Stomach (tissue), 9 donors: ENCODE data around the gene ROBO1. TPM values are rescaled to one million over a fixed set of nuclear protein-coding genes. Genes with fewer than 3 reads are reported as not detected.
"Not testable (repeated sequence)": the region's sequence is repeated elsewhere in the genome, so short reads cannot be mapped to it uniquely, and the experiment has no call there.

Experiments used
- DNase-seq, 2 donors: peaks; one replicate each; pipeline versions ENCODE4 v3.0.0 to v3.0.0-alpha.2; 2013 to 2019
- H3K27ac ChIP-seq, 5 donors: fragments of 200-600 bp in 4 of 5; sonication (generic) in 4 of 5; one replicate each; pipeline ENCODE4 v1.5.1; 2013 to 2019; ENCODE audit warnings: mild to moderate bottlenecking in 1 of 5, moderate library complexity in 1 of 5
- H3K27me3 ChIP-seq, 3 donors: fragments of 200-600 bp; sonication (generic); one replicate each; pipeline ENCODE4 v1.5.1; 2017 to 2019; ENCODE audit warnings: mixed run types in 1 of 3
- H3K36me3 ChIP-seq, 4 donors: fragments of 200-600 bp; sonication (generic); 1 replicate in 3 of 4; 2 replicates in 1 of 4; pipeline ENCODE4 v1.5.1; 2016 to 2019
- H3K4me1 ChIP-seq, 4 donors: fragments of 200-600 bp; sonication (generic); one replicate each; pipeline ENCODE4 v1.5.1; 2016 to 2019
- H3K4me3 ChIP-seq, 4 donors: fragments of 200-600 bp; sonication (generic) in 3 of 4; one replicate each; pipeline ENCODE4 v1.5.1; 2016 to 2019; ENCODE audit warnings: mild to moderate bottlenecking in 1 of 4
- H3K9me3 ChIP-seq, 4 donors: fragments of 200-600 bp; sonication (generic); one replicate each; pipeline ENCODE4 v1.5.1; 2016 to 2019
- CTCF ChIP-seq, 7 experiments: fragments of 450-650 bp in 4 of 7; fragments of 200-600 bp in 3 of 7; sonication (generic) in 3 of 7; IDR thresholded peaks; one replicate each; pipeline ENCODE4 v1.5.1; 2016 to 2019; ENCODE audit warnings: antibody characterized with exemption in 7 of 7, control low read depth in 2 of 7, mild to moderate bottlenecking in 1 of 7
- EP300 ChIP-seq: sonication (generic); formaldehyde crosslinking; IDR thresholded peaks from one replicate; pipeline ENCODE4 v1.6.1; 2017; ENCODE audit warnings: antibody characterized with exemption
- POLR2A ChIP-seq, 4 donors: fragments of 450-650 bp; IDR thresholded peaks; one replicate each; pipeline ENCODE4 v1.6.1; 2016; ENCODE audit warnings: antibody characterized with exemption in 4 of 4, control low read depth in 2 of 4, mild to moderate bottlenecking in 1 of 4, moderate library complexity in 1 of 4
- POLR2AphosphoS5 ChIP-seq, 3 donors: sonication (generic); formaldehyde crosslinking; IDR thresholded peaks; one replicate each; pipeline ENCODE4 v1.6.1; 2016; ENCODE audit warnings: antibody characterized with exemption in 3 of 3
- WGBS, 5 donors: extraction: QIAGEN DNeasy Blood & Tissue Kit in 3 of 5; methylation state at CpG; one replicate each; pipeline versions ENCODE4 v1.1.5 to v1.1.7; 2013 to 2018; 5-methylcytosine and 5-hydroxymethylcytosine counted together
- intact Hi-C: fragments of 100-400 bp; cut with DNase I; formaldehyde crosslinking; loops from one replicate; pipeline ENCODE4 v1.15.1; 2023; ENCODE audit warnings: low total_unique reads
- polyA plus RNA-seq, 3 donors: library from polyadenylated mRNA; stranded (reverse); fragments of 200-250 nt; gene quantifications; one replicate each; pipeline ENCODE4 v1.2.3, GENCODE V29; 2013
- total RNA-seq, 5 donors: library from RNA; depleted of rRNA; stranded (reverse); fragments of >200 nt; gene quantifications; one replicate each; pipeline versions ENCODE4 v1.1.0 to v1.2.3, GENCODE V29; 2014 to 2016
- donor health status: healthy with polysubstance abuse.
- donor health status: Bipolar disorder and iron deficiency.
- donor health status: healthy.

The ROBO1 gene
- total and polyA plus RNA-seq, 8 donors = 2.0 to 174 (median 4.5) TPM

DNA sequence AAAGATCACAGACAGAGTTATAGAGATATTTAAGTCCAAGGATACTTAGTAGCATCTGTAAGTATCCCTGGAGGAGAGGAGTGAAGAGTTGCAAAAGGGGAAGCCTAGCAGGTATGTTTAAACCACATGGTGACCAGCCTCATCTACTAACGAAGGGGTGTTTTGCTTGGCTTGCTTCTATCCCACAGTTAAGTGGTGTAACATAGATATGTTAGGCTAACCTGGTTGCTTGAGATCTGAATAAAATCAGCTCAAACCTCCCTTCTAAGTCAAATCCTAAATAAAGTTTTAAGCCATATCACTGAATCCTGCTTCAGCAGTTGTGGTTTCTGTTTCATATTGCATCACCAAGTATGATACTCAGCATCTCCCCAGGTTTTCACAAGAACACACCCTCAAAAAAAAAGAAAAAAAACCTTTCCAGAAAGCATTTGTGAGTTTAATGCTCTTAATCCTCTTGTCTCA is 880.2 kb downstream of the ROBO1 start:
- Histone ChIP-seq H3K27ac (no peak overlapping the region), H3K27me3 (no peaks in the 10 kb centered on the region), H3K36me3 (no peaks in the 10 kb centered on the region), H3K4me3 (no peak overlapping the region), H3K4me1 (peaks cover 0 to 16% (median 3%) of the 10 kb centered on the region in 4 donors), H3K9me3 (no peaks in the 10 kb centered on the region)
- WGBS, 5 donors = 20 to 60% (median 45%) methylated on average over 1 of the region's 1 CpG
- DNase-seq = no peak
- TF ChIP-seq CTCF (IDR thresholded peaks at IDR 0.05) = no peak
- no peak for TF ChIP-seq POLR2A (IDR thresholded peaks at IDR 0.05)
- TF ChIP-seq EP300 = no peak
- TF ChIP-seq POLR2AphosphoS5 (IDR thresholded peaks at IDR 0.05) = no peak
- intact Hi-C loops = no loop called here

DNA sequence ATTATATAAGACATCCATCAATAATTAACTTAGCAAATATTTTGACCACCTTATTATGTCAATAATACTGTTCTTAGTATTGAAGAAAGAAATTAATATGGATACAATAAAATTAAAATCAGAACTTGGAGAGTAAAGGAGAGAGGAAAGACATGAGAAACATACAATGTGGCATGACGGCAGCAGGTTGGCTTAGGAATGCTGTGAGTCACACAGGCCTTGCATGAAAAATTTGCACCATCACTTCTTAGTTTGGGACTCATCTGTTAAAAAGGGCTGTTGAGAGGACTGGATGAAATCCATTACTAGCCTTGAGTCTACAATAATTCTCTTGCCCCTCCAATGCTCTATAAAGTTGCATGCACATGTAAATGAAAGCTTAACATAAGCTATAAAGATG is 880.8 kb downstream of the ROBO1 start:
- Histone ChIP-seq H3K4me3 (no peak overlapping the region), H3K27ac (no peak overlapping the region), H3K36me3 (no peaks in the 10 kb centered on the region), H3K9me3 (no peaks in the 10 kb centered on the region), H3K27me3 (no peaks in the 10 kb centered on the region), H3K4me1 (peaks cover 0 to 16% (median 3%) of the 10 kb centered on the region in 4 donors)
- DNase-seq = no peak
- WGBS, 5 donors = 75 to 96% (median 82%) methylated on average over 1 of the region's 1 CpG
- TF ChIP-seq CTCF (IDR thresholded peaks at IDR 0.05) = no peak
- TF ChIP-seq POLR2A (IDR thresholded peaks at IDR 0.05) = no peak
- TF ChIP-seq POLR2AphosphoS5 (IDR thresholded peaks at IDR 0.05) = no peak
- TF ChIP-seq EP300 = no peak
- intact Hi-C loops = no loop called here

GRCh38 chr3:78884567-78884966 is 883.2 kb downstream of the ROBO1 start:
- DNase-seq, intact Hi-C loops, H3K27me3 ChIP-seq, H3K27ac ChIP-seq, H3K9me3 ChIP-seq, H3K4me3 ChIP-seq, H3K36me3 ChIP-seq: not testable (repeated sequence)
- H3K4me1 ChIP-seq = peaks cover 0 to 16% (median 3%) of the 10 kb centered on the region in 4 donors
- 88 to 100% (median 96%) methylated on average over 1 of the region's 1 CpG for WGBS, 5 donors

DNA sequence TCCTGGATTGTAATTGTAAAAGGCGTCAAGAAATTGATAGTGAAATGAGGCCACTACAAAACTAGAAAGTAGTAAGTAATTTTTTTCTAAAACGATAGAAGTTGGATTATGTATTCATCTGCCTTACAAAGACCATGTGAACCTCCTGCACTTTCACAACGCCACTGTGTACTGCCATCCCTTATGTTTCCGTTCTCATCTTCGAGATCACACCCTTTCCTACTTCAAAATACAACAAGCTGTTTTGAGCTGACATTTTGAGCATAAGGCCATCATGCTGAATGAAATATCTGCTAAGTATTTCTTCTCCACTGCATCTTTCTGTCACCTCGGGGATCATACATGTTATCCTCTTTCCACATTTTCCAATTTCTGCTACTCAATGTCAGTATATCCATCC is 885.5 kb downstream of the ROBO1 start:
- H3K36me3 ChIP-seq = no peaks in the 10 kb centered on the region
- peaks cover 0 to 3% (median 0%) of the 10 kb centered on the region in 4 donors for H3K4me1 ChIP-seq
- intact Hi-C loops = no loop called here
- WGBS, 5 donors = 91 to 95% (median 93%) methylated on average over 6 of the region's 6 CpGs
- no peak for DNase-seq
- no peaks in the 10 kb centered on the region for H3K27me3 ChIP-seq
- no peak overlapping the region for H3K4me3 ChIP-seq
- no peak for TF ChIP-seq EP300
- TF ChIP-seq POLR2AphosphoS5 (IDR thresholded peaks at IDR 0.05) = no peak
- no peak for TF ChIP-seq POLR2A (IDR thresholded peaks at IDR 0.05)
- TF ChIP-seq CTCF (IDR thresholded peaks at IDR 0.05) = no peak
- H3K9me3 ChIP-seq = no peaks in the 10 kb centered on the region
- H3K27ac ChIP-seq = no peak overlapping the region

GRCh38 chr3:78881501-78881900 is 886.3 kb downstream of the ROBO1 start:
- H3K9me3 ChIP-seq = no peaks in the 10 kb centered on the region
- intact Hi-C loops = no loop called here
- H3K4me3 ChIP-seq = no peak overlapping the region
- no peak overlapping the region for H3K27ac ChIP-seq
- H3K36me3 ChIP-seq = no peaks in the 10 kb centered on the region
- 83 to 90% (median 87%) methylated on average over 2 of the region's 2 CpGs for whole genome bisulfite sequencing, 5 donors
- no peaks in the 10 kb centered on the region for H3K27me3 ChIP-seq
- no peak for TF ChIP-seq POLR2AphosphoS5 (IDR thresholded peaks at IDR 0.05)
- no peak for TF ChIP-seq EP300
- TF ChIP-seq CTCF (IDR thresholded peaks at IDR 0.05) = no peak
- TF ChIP-seq POLR2A (IDR thresholded peaks at IDR 0.05) = no peak
- H3K4me1 ChIP-seq = no peaks in the 10 kb centered on the region
- DNase-seq = no peak
